Muscle layer of duodenum (tissue), 2 donors: ENCODE measurements around the gene NME8.
"Not testable (repeated sequence)": the region's sequence is repeated elsewhere in the genome, so short reads cannot be mapped to it uniquely, and the experiment has no call there.

Experiments
- H3K27ac ChIP-seq: one replicate; pipeline ENCODE4 v1.7.0; 2013; ENCODE audit warnings: mild to moderate bottlenecking, low read length
- H3K27me3 ChIP-seq: one replicate; pipeline ENCODE4 v1.7.0; 2013; ENCODE audit warnings: low read depth, mild to moderate bottlenecking, control low read depth, low read length
- H3K36me3 ChIP-seq, 2 donors: one replicate each; pipeline ENCODE4 v1.7.0; 2013; ENCODE audit warnings: low read length in 2 of 2, control low read depth in 1 of 2, mild to moderate bottlenecking in 1 of 2; ENCODE audit not compliant: insufficient read depth in 2 of 2, control insufficient read depth in 1 of 2
- H3K4me1 ChIP-seq, 2 donors: one replicate each; pipeline ENCODE4 v1.7.0; 2013; ENCODE audit warnings: low read length in 2 of 2, mild to moderate bottlenecking in 2 of 2, control low read depth in 1 of 2, moderate library complexity in 1 of 2; ENCODE audit not compliant: insufficient read depth in 2 of 2, control insufficient read depth in 1 of 2
- H3K4me3 ChIP-seq, 2 donors: one replicate each; pipeline ENCODE4 v1.7.0; 2013; ENCODE audit warnings: low read length in 2 of 2, low read depth in 1 of 2, mild to moderate bottlenecking in 1 of 2
- H3K9me3 ChIP-seq, 2 donors: one replicate each; pipeline ENCODE4 v1.7.0; 2013; ENCODE audit warnings: low read length in 2 of 2, control low read depth in 1 of 2, mild to moderate bottlenecking in 1 of 2; ENCODE audit not compliant: control insufficient read depth in 1 of 2
- donor health status: healthy.

The NME8 gene

DNA sequence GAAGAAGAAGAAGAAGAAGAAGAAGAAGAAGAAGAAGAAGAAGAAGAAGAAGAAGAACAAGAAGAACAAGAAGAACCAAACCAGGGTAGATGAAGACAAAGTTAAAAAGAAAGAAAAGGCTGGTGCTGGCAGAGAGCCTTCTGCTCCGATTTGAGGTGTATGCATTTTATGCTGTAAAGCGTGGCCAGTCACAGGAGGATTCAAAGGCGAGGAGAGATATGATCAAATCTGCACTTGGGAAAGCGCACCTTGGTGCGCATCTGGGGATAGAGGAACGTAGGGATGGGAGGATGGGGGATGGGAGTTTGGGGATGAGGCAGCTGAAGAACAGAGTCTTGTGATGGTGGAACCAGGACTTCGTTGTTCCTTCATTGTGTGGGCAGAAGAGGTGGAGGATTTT is at the start of gene NME8:
Gene NME8, plus strand, starts transcription at position 301 of the 400 bp plus-strand sequence. CDS start 1,670 bp downstream, outside the sequence.
- H3K36me3 ChIP-seq: no peaks in the 10 kb centered on the region
- H3K27ac ChIP-seq: no peak within 1 kb of the TSS
- H3K4me3 ChIP-seq: no peak within 1 kb of the TSS
- no peaks in the 10 kb centered on the region for H3K27me3 ChIP-seq
- peaks cover 0 to 3% of the 10 kb centered on the region in 2 donors for H3K9me3 ChIP-seq
- H3K4me1 ChIP-seq: no peaks in the 10 kb centered on the region

DNA sequence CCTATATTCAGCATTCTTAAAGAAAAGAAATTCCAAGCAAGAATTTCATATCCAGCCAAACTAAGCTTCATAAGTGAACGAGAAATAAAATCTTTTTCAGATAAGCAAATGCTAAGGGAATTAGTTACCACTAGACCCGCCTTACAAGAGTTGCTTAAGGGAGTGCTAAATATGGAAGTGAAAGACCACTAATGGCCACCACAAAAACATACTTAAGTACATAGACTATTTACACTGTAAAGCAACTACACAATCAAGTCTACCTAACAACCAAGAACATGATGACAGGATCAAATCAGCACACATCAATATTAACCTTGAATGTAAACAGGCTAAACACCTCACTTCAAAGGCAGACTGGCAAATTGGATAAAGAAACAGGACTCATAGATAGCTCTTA is 42.2 kb upstream of the NME8 start:
- no peaks in the 10 kb centered on the region for H3K4me1 ChIP-seq
- H3K27ac ChIP-seq: no peak overlapping the region
- no peaks in the 10 kb centered on the region for H3K9me3 ChIP-seq
- no peaks in the 10 kb centered on the region for H3K27me3 ChIP-seq
- no peak overlapping the region for H3K4me3 ChIP-seq
- no peaks in the 10 kb centered on the region for H3K36me3 ChIP-seq

DNA sequence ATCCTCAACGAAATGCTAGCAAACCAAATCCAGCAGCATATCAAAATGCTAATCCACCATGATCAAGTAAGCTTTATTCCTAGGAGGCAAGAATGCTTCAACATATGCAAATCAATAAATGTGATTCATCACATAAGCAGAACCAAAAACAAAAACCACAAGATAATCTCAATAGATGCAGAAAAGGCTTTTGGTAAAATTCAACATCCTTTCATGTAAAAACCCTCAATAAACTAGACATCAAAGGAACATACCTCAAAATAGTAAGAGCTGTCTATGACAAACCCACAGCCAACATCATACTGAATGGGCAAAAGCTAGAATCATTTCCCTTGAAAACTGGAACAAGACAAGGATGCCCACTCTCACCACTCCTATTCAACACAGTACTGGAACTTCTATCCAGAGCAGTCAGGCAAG is 36.2 kb upstream of the NME8 start:
- H3K27ac ChIP-seq, H3K9me3 ChIP-seq, H3K4me1 ChIP-seq, H3K4me3 ChIP-seq, H3K27me3 ChIP-seq, H3K36me3 ChIP-seq: not testable (repeated sequence)

DNA sequence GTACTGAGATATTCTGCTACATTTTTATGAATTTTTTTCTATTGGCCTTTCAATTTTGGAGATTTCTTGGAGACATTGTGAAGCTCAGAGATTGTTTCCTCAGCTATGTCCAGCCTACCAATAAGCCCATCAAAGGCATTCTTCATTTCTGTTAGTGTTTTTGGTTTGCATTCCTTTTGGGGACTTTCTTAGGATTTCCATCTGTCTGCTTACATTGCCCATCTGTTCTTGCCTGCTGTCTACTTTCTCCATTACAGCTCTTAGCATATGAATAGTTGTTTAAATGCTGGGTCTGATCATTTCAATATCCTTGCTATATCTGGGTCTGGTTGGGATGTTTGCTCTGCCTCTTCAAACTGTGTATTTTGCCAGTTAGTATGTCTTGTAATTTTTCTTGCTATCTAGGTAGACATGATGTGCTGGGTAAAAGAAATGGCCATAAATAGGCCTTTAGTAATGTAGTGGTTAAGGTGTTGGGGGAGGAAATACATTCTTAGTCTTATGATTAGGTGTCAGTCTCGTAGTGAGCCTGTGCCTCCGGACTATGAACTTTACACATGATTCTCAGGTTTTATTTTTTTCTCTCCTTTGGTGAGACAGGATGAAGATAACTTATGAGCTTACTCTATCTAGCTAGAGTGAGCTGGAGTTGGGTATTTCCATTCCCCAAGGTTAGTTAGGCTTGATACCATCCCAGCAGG is 32.6 kb upstream of the NME8 start:
- Histone ChIP-seq H3K36me3 (no peaks in the 10 kb centered on the region), H3K9me3 (peaks cover 0 to 3% of the 10 kb centered on the region in 2 donors), H3K4me3 (no peak overlapping the region), H3K4me1 (no peaks in the 10 kb centered on the region), H3K27ac (no peak overlapping the region), H3K27me3 (no peaks in the 10 kb centered on the region)

DNA sequence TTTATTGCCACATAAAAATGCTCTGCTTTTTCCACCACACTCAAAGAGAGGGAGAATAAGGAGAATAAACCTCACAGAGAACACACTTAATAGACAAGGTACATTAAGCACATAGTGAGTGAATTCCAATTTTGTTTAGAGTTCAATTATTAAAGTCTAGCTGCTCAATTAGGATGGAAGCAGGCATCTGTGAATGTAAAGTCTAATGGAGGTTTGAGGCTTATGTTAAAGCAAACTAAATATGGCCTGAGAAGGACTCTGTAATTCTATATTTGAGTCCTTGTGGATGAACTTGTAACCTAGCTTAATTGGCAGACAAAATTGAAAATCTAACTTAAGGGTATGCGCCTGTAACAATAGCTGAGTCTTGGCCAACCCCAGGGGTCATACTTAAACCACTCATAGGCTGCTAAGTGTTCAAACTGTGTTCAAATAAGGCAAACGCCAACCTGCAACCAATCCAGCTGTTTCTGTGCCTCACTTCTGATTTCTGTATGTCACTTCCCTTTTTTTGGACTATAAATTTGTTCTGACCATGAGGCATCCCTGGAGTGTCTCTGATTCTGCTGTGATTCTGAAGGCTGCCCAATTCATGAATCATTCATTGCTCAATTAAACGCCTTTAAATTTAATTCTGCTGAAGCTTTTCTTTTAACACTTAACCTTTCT is 31.3 kb upstream of the NME8 start:
- Histone ChIP-seq H3K27me3 (no peaks in the 10 kb centered on the region), H3K27ac (no peak overlapping the region), H3K4me3 (no peak overlapping the region), H3K4me1 (no peaks in the 10 kb centered on the region), H3K9me3 (peaks cover 0 to 7% of the 10 kb centered on the region in 2 donors), H3K36me3 (no peaks in the 10 kb centered on the region)

DNA sequence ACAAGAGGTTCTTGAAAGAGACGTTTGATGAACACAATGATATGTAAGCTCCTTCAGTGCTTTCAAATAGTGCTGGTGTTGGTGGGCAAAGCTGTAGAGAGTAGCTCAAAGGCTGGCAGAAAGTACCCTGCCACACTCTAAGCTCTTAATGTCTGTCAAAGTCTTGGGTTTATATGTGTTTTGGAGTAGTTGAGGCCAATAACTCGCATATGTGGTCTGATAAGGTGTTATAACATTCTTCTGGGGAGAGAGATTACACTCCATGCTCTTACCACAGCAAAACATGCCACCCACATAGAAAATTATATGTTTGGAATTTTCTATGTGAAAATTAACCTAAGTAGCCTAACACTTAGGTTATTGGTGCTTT is 30.8 kb upstream of the NME8 start:
- Histone ChIP-seq H3K9me3 (peaks cover 0 to 7% of the 10 kb centered on the region in 2 donors), H3K4me3 (no peak overlapping the region), H3K36me3 (no peaks in the 10 kb centered on the region), H3K27ac (no peak overlapping the region), H3K4me1 (no peaks in the 10 kb centered on the region), H3K27me3 (no peaks in the 10 kb centered on the region)

DNA sequence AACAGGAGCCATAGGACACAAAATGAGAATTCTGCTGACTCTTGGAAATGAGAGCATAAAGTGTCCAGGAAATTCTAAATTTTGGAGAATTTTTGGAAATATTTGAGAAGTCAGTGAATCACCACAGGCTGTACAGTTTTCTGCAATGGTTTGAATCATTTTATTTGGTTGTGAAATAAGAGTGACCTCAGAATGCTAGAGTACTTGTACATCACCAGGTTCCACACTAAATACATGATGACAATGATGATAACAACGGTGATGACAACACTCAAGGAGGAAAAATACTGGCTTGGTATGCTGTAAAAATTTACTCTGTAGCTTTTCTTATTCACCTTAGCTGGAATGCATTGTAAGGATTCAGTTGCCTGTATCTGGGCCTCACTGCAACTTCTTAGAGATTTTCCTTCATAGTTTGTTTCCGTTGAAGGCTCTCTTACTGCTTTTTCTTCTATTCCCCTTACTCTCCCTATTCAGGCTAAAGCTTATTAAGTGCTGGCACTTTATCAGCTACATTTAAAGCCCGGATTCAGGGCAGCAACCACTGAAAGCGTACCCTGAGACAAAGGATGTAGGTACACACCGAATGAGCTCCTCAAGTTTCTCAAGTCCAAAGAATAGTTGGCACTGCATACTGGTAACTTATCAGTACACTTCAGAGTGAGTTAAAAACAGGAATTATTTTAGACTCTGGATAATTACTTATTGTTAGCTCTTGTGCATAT is 30.2 kb upstream of the NME8 start:
- no peaks in the 10 kb centered on the region for H3K27me3 ChIP-seq
- H3K4me1 ChIP-seq: no peaks in the 10 kb centered on the region
- peaks cover 0 to 7% of the 10 kb centered on the region in 2 donors for H3K9me3 ChIP-seq
- no peak overlapping the region for H3K4me3 ChIP-seq
- no peaks in the 10 kb centered on the region for H3K36me3 ChIP-seq
- no peak overlapping the region for H3K27ac ChIP-seq

- Histone ChIP-seq H3K27ac (no peak overlapping the region), H3K4me3 (no peak overlapping the region), H3K4me1 (no peaks in the 10 kb centered on the region), H3K27me3 (no peaks in the 10 kb centered on the region), H3K36me3 (no peaks in the 10 kb centered on the region), H3K9me3 (peaks cover 0 to 7% of the 10 kb centered on the region in 2 donors)
These were observed 27.5 kb upstream of the NME8 start for GRCh38 chr7:37820708-37821468.

DNA sequence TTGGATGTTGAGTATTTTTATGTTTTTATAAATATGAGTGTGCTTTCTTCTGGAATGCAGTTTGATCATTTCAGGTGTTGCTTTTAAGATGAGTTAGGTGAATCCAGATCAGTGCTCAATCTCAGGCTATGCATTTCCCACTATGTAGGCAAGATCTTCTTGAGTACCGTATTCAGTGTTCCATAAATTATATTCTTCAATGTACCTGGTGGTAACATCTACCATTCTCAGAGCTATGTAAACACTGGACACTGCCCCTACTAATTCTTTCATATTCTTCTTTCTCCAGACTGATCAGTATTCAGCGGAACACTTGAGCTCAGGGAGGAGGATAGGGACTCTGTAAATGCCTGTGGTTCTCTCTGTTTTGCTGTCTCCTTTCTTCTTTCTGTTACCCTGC is 25.5 kb upstream of the NME8 start:
- Histone ChIP-seq H3K4me1 (no peaks in the 10 kb centered on the region), H3K36me3 (no peaks in the 10 kb centered on the region), H3K4me3 (no peak overlapping the region), H3K27ac (no peak overlapping the region), H3K9me3 (peaks cover 0 to 7% of the 10 kb centered on the region in 2 donors), H3K27me3 (no peaks in the 10 kb centered on the region)

GRCh38 chr7:37823557-37823956 is 24.8 kb upstream of the NME8 start:
- Histone ChIP-seq H3K9me3 (peaks cover 0 to 7% of the 10 kb centered on the region in 2 donors), H3K4me3 (no peak overlapping the region), H3K4me1 (no peaks in the 10 kb centered on the region), H3K27me3 (no peaks in the 10 kb centered on the region), H3K36me3 (no peaks in the 10 kb centered on the region), H3K27ac (no peak overlapping the region)

- no peaks in the 10 kb centered on the region for H3K27me3 ChIP-seq
- no peak overlapping the region for H3K4me3 ChIP-seq
- H3K27ac ChIP-seq: no peak overlapping the region
- H3K9me3 ChIP-seq: peaks cover 0 to 4% of the 10 kb centered on the region in 2 donors
- no peaks in the 10 kb centered on the region for H3K4me1 ChIP-seq
- H3K36me3 ChIP-seq: no peaks in the 10 kb centered on the region
These were observed 23.4 kb upstream of the NME8 start for GRCh38 chr7:37825038-37825437.
